Transverse colon (tissue), 3 donors: ENCODE measurements around the gene RHBDL2.

Source experiments
- EP300 ChIP-seq: sonication (generic); formaldehyde crosslinking; IDR thresholded peaks from one replicate; pipeline ENCODE4 v1.6.1; 2017; ENCODE audit warnings: antibody characterized with exemption, low read depth
- POLR2A ChIP-seq: fragments of 450-650 bp; IDR thresholded peaks from one replicate; pipeline ENCODE4 v1.6.1; 2016; ENCODE audit warnings: antibody characterized with exemption, mild to moderate bottlenecking, moderate library complexity
- TF ChIP-seq, protein P1 (sequence below), 5 experiments: fragments of 200-600 bp in 3 of 5; fragments of 450-650 bp in 2 of 5; sonication (generic) in 3 of 5; IDR thresholded peaks; 1 replicate in 2 of 5; 2 replicates in 3 of 5; pipeline ENCODE4 v1.5.1; 2016 to 2017; ENCODE audit warnings: antibody characterized with exemption in 5 of 5, inconsistent platforms in 3 of 5, mild to moderate bottlenecking in 2 of 5, moderate library complexity in 1 of 5

GRCh38 chr1:38990386-38990737, 48.7 kb upstream of the RHBDL2 start:
- TF ChIP-seq, protein P1, sequence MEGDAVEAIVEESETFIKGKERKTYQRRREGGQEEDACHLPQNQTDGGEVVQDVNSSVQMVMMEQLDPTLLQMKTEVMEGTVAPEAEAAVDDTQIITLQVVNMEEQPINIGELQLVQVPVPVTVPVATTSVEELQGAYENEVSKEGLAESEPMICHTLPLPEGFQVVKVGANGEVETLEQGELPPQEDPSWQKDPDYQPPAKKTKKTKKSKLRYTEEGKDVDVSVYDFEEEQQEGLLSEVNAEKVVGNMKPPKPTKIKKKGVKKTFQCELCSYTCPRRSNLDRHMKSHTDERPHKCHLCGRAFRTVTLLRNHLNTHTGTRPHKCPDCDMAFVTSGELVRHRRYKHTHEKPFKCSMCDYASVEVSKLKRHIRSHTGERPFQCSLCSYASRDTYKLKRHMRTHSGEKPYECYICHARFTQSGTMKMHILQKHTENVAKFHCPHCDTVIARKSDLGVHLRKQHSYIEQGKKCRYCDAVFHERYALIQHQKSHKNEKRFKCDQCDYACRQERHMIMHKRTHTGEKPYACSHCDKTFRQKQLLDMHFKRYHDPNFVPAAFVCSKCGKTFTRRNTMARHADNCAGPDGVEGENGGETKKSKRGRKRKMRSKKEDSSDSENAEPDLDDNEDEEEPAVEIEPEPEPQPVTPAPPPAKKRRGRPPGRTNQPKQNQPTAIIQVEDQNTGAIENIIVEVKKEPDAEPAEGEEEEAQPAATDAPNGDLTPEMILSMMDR (IDR thresholded peaks at IDR 0.05) = no peak
- TF ChIP-seq POLR2A (no peak), EP300 (no peak)
